HEK293 (cell line): ENCODE results near the gene NFKBIL1.
A peak's percentile ranks its signal among the peaks of the same experiment; 100 is the strongest.

Experiments used
- BCL6B ChIP-seq: fragments of 450-650 bp; formaldehyde crosslinking; IDR thresholded peaks from 2 replicates; pipeline ENCODE4 v1.5.1; 2017; ENCODE audit warnings: missing biosample characterization, missing genetic modification characterization
- GLIS2 ChIP-seq: fragments of 450-650 bp; formaldehyde crosslinking; IDR thresholded peaks from 2 replicates; pipeline ENCODE4 v1.5.1; 2016; ENCODE audit warnings: missing biosample characterization, missing genetic modification characterization
- HOXA7 ChIP-seq: sonication (generic); formaldehyde crosslinking; IDR thresholded peaks from 2 replicates; pipeline ENCODE4 v1.8.1; 2022; ENCODE audit warnings: missing genetic modification reagents, borderline replicate concordance
- KLF9 ChIP-seq: fragments of 450-650 bp; formaldehyde crosslinking; IDR thresholded peaks from 2 replicates; pipeline ENCODE4 v1.5.1; 2016; ENCODE audit warnings: missing biosample characterization, missing genetic modification characterization, low read depth
- MZF1 ChIP-seq: fragments of 450-650 bp; formaldehyde crosslinking; IDR thresholded peaks from 2 replicates; pipeline ENCODE4 v1.5.1; 2017; ENCODE audit warnings: missing biosample characterization, missing genetic modification characterization, borderline replicate concordance
- RBAK ChIP-seq: fragments of 450-650 bp; formaldehyde crosslinking; IDR thresholded peaks from 2 replicates; pipeline ENCODE4 v1.5.1; 2016; ENCODE audit warnings: missing biosample characterization, missing genetic modification characterization
- ZBTB1 ChIP-seq: fragments of 450-650 bp; formaldehyde crosslinking; IDR thresholded peaks from 2 replicates; pipeline ENCODE4 v1.5.1; 2016; ENCODE audit warnings: missing biosample characterization, missing genetic modification characterization
- ZFHX2 ChIP-seq: fragments of 450-650 bp; formaldehyde crosslinking; conservative IDR thresholded peaks from 2 replicates; pipeline ENCODE4 v1.5.1; 2016; ENCODE audit warnings: missing biosample characterization, missing genetic modification characterization
- ZNF146 ChIP-seq: fragments of 450-650 bp; formaldehyde crosslinking; IDR thresholded peaks from 2 replicates; pipeline ENCODE4 v1.5.1; 2016; ENCODE audit warnings: missing biosample characterization, missing genetic modification characterization
- ZNF148 ChIP-seq: fragments of 450-650 bp; formaldehyde crosslinking; IDR thresholded peaks from 2 replicates; pipeline ENCODE4 v1.5.0; 2017; ENCODE audit warnings: missing biosample characterization, missing genetic modification characterization, borderline replicate concordance
- ZNF184 ChIP-seq: fragments of 450-650 bp; IDR thresholded peaks from 2 replicates; pipeline ENCODE4 v1.5.1; 2018; ENCODE audit warnings: missing biosample characterization, mild to moderate bottlenecking, missing genetic modification characterization
- ZNF23 ChIP-seq: fragments of 450-650 bp; formaldehyde crosslinking; IDR thresholded peaks from 2 replicates; pipeline ENCODE4 v1.5.1; 2016; ENCODE audit warnings: missing biosample characterization, missing genetic modification characterization, borderline replicate concordance
- ZNF518A ChIP-seq: fragments of 450-650 bp; formaldehyde crosslinking; conservative IDR thresholded peaks from 2 replicates; pipeline ENCODE4 v1.5.1; 2016; ENCODE audit warnings: low read depth, missing biosample characterization, missing genetic modification characterization
- ZNF580 ChIP-seq: fragments of 450-650 bp; formaldehyde crosslinking; IDR thresholded peaks from 2 replicates; pipeline ENCODE4 v1.5.1; 2016; ENCODE audit warnings: missing biosample characterization, missing genetic modification characterization
- ZNF624 ChIP-seq: fragments of 450-650 bp; formaldehyde crosslinking; IDR thresholded peaks from 2 replicates; pipeline ENCODE4 v1.5.1; 2017; ENCODE audit warnings: missing biosample characterization, missing genetic modification characterization
- ZNF791 ChIP-seq: fragments of 450-650 bp; formaldehyde crosslinking; IDR thresholded peaks from 2 replicates; pipeline ENCODE4 v1.5.1; 2016; ENCODE audit warnings: missing biosample characterization, missing genetic modification characterization
- ZNF792 ChIP-seq: fragments of 450-650 bp; formaldehyde crosslinking; IDR thresholded peaks from 2 replicates; pipeline ENCODE4 v1.5.1; 2016; ENCODE audit warnings: missing biosample characterization, missing genetic modification characterization
- ZSCAN23 ChIP-seq: fragments of 450-650 bp; formaldehyde crosslinking; IDR thresholded peaks from 2 replicates; pipeline ENCODE4 v1.5.1; 2016; ENCODE audit warnings: missing biosample characterization, missing genetic modification characterization

The NFKBIL1 gene

DNA sequence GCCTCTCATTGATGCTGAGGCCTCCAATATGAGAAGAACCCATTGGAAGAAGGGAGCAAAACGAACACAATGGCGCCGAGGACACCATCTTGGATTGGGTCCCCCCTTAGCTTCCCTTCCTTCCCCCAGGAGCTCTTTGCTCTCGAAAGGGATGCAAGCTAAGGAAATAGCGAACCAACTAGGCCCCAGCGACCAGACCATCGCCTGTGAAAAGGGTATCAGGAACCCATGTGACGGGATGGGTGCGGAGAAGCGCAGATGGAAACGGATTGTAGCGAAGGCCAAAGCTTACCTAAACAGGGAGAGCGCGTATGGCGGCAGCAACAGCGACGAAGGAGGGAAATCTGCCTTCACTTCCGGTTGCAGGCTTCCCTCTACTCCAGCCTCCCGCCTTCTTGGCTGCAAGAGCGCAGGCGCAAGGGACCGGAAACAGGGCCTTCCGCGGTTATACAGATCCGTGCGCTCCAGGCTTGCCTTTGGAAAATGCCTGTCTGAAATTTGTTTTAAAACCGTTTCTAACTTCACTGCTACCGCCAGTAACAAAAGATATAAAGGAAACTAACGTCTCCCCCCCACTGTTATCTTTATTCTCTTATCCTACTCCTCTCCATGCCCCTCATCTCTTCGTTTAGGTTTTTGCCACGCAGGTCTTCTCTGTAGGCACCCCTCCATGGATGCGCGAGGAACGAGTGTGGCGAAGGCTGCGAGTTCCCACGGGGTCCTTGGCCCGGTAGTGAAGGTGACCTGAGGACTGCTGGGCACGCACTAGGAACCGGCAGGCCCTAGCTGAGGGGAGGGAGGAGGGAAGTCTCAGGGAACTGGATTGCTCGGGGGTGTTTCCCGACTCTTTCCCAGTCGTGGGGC is 5.5 kb upstream of the NFKBIL1 start, which contains the start of gene DDX39B (continued):
- TF ChIP-seq RBAK (no peak), GLIS2 (tag by site-specific recombination) (peak; percentile 30; the same call in 1 of the 2 replicates), ZFHX2 (tag by site-specific recombination) (no peak), ZNF146 (tag by site-specific recombination) (no peak), ZNF791 (tag by site-specific recombination) (no peak), ZNF23 (tag by site-specific recombination) (no peak), KLF9 (tag by site-specific recombination) (peak; percentile 24; the same call in 1 of the 2 replicates), ZSCAN23 (0 out of 2 replicates have a peak, but pooled peaks have one; percentile 65), ZNF580 (tag by site-specific recombination) (peak; percentile 99), ZNF624 (tag by site-specific recombination) (peak; percentile 48; the same call in 1 of the 2 replicates), ZBTB1 (no peak), ZNF148 (tag by site-specific recombination) (no peak), ZNF792 (tag by site-specific recombination) (no peak), HOXA7 (CRISPR knock-in tag) (no peak), BCL6B (tag by site-specific recombination) (no peak), ZNF184 (tag by site-specific recombination) (no peak), ZNF518A (tag by site-specific recombination) (peak; percentile 88), MZF1 (no peak)
